Measurements from ENCODE around the gene CYP51A1.

GRCh38 chr7:92131764-92132330, 2.4 kb downstream of the CYP51A1 start:
- TF ChIP-seq NFIC (IDR thresholded peaks at IDR 0.05) (no peak), RAD21 (IDR thresholded peaks at IDR 0.05; ENCODE audit: low read depth) (no peak), TEAD4 (IDR thresholded peaks at IDR 0.05) (no peak), CEBPB (IDR thresholded peaks at IDR 0.05) (no peak), YY1 (IDR thresholded peaks at IDR 0.05; ENCODE audit: low read depth) (no peak), EGR1 (IDR thresholded peaks at IDR 0.05) (no peak), MAX (IDR thresholded peaks at IDR 0.05) (no peak), EP300 (IDR thresholded peaks at IDR 0.05; ENCODE audit: borderline replicate concordance) (no peak), TAF1 (IDR thresholded peaks at IDR 0.05; ENCODE audit: low read depth) (no peak), FOXM1 (IDR thresholded peaks at IDR 0.05; ENCODE audit: borderline replicate concordance, low read depth) (no peak), REST (IDR thresholded peaks at IDR 0.05; ENCODE audit: low read depth) (no peak), TCF12 (IDR thresholded peaks at IDR 0.05; ENCODE audit: low read depth) (no peak), CREB1 (IDR thresholded peaks at IDR 0.05; ENCODE audit: low read depth) (no peak)
- TF ChIP-seq, protein P1, sequence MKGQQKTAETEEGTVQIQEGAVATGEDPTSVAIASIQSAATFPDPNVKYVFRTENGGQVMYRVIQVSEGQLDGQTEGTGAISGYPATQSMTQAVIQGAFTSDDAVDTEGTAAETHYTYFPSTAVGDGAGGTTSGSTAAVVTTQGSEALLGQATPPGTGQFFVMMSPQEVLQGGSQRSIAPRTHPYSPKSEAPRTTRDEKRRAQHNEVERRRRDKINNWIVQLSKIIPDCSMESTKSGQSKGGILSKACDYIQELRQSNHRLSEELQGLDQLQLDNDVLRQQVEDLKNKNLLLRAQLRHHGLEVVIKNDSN (IDR thresholded peaks at IDR 0.05) = no peak

Measured in Ishikawa (cell line).